ENCODE measurements around the gene SHF.
A peak's percentile ranks its signal among the peaks of the same experiment; 100 is the strongest.

SHF gene

GRCh38 chr15:45183511-45183910 lies 4.3 kb downstream of the SHF start:
- Histone ChIP-seq H3K27me3 (ENCODE audit: insufficient read depth, low read depth, severe bottlenecking) (no peaks in the 10 kb centered on the region), H3K27ac (peak overlapping the region; percentile 95), H3K9me3 (ENCODE audit: severe bottlenecking) (no peaks in the 10 kb centered on the region), H3K36me3 (peaks cover 56% of the 10 kb centered on the region), H3K4me3 (ENCODE audit: low read depth, low read length) (peak overlapping the region; percentile 8; the same call in 1 of the 2 replicates)
- DNase-seq = peak; percentile 89
- TF ChIP-seq CTCF (IDR thresholded peaks at IDR 0.05; ENCODE audit: low read depth, low read length) = no peak

GRCh38 chr15:45182996-45183395 lies 4.8 kb downstream of the SHF start:
- no peak for TF ChIP-seq CTCF (IDR thresholded peaks at IDR 0.05; ENCODE audit: low read depth, low read length)
- Histone ChIP-seq H3K9me3 (ENCODE audit: severe bottlenecking) (no peaks in the 10 kb centered on the region), H3K27me3 (ENCODE audit: insufficient read depth, low read depth, severe bottlenecking) (no peaks in the 10 kb centered on the region), H3K27ac (peak overlapping the region; percentile 95), H3K36me3 (peaks cover 59% of the 10 kb centered on the region), H3K4me3 (ENCODE audit: low read depth, low read length) (no peak overlapping the region)
- no peak for DNase-seq

GRCh38 chr15:45181491-45182285 lies 6.1 kb downstream of the SHF start:
- TF ChIP-seq CTCF (IDR thresholded peaks at IDR 0.05; ENCODE audit: low read depth, low read length) = no peak
- Histone ChIP-seq H3K27ac (peak overlapping the region; percentile 95), H3K36me3 (peaks cover 69% of the 10 kb centered on the region), H3K27me3 (ENCODE audit: insufficient read depth, low read depth, severe bottlenecking) (no peaks in the 10 kb centered on the region), H3K4me3 (ENCODE audit: low read depth, low read length) (no peak overlapping the region), H3K9me3 (ENCODE audit: severe bottlenecking) (no peaks in the 10 kb centered on the region)
- peak; percentile 89 for DNase-seq

GRCh38 chr15:45180648-45181436 lies 6.9 kb downstream of the SHF start:
- TF ChIP-seq CTCF (IDR thresholded peaks at IDR 0.05; ENCODE audit: low read depth, low read length) = no peak
- Histone ChIP-seq H3K36me3 (peaks cover 69% of the 10 kb centered on the region), H3K27ac (peak overlapping the region; percentile 95), H3K4me3 (ENCODE audit: low read depth, low read length) (no peak overlapping the region), H3K27me3 (ENCODE audit: insufficient read depth, low read depth, severe bottlenecking) (no peaks in the 10 kb centered on the region), H3K9me3 (ENCODE audit: severe bottlenecking) (no peaks in the 10 kb centered on the region)
- DNase-seq = no peak

- Histone ChIP-seq H3K27ac (peak overlapping the region; percentile 95), H3K36me3 (peaks cover 70% of the 10 kb centered on the region), H3K27me3 (ENCODE audit: insufficient read depth, low read depth, severe bottlenecking) (no peaks in the 10 kb centered on the region), H3K4me3 (ENCODE audit: low read depth, low read length) (no peak overlapping the region), H3K9me3 (ENCODE audit: severe bottlenecking) (no peaks in the 10 kb centered on the region)
- no peak for TF ChIP-seq CTCF (IDR thresholded peaks at IDR 0.05; ENCODE audit: low read depth, low read length)
- no peak for DNase-seq
These were observed 7.6 kb downstream of the SHF start for GRCh38 chr15:45180201-45180600.
